Measurements from ENCODE around the gene FUT9. TPM values are rescaled to one million over a fixed set of nuclear protein-coding genes. Genes with fewer than 3 reads are reported as not detected.
"Not testable (repeated sequence)": the region's sequence is repeated elsewhere in the genome, so short reads cannot be mapped to it uniquely, and the experiment has no call there.

The FUT9 gene
- total and polyA plus RNA-seq, 4 donors, result under 0.01 TPM; not detected in 3

- no peak for DNase-seq
Observed at GRCh38 chr6:96246563-96246962, 230.8 kb downstream of the FUT9 start.

GRCh38 chr6:96249755-96250154 lies 234.0 kb downstream of the FUT9 start:
- intact Hi-C loops (cut with DNase I), result no loop called here

More at GRCh38 chr6:96246563-96246962, 230.8 kb downstream of the FUT9 start:
- H3K9me3 ChIP-seq (ENCODE audit: control insufficient read depth, low read length), result no peaks in the 10 kb centered on the region
- intact Hi-C loops (cut with DNase I), result no loop called here
- no peaks in the 10 kb centered on the region for H3K36me3 ChIP-seq (ENCODE audit: control insufficient read depth in 1 of 2, insufficient read depth in 2 of 2, low read length in 1 of 2)
- H3K27ac ChIP-seq (ENCODE audit: low read depth in 1 of 2, low read length in 2 of 2), result no peak overlapping the region
- ATAC-seq (ENCODE audit: low FRiP score), result no peak
- no peaks in the 10 kb centered on the region for H3K27me3 ChIP-seq (ENCODE audit: control insufficient read depth in 1 of 2, insufficient read depth in 2 of 2, low read length in 1 of 2)
- 23 to 34% methylated on average over 2 of the region's 2 CpGs for WGBS, 2 donors
- H3K4me1 ChIP-seq (ENCODE audit: control insufficient read depth in 1 of 2, insufficient read depth in 2 of 2, low read length in 2 of 2), result no peaks in the 10 kb centered on the region
- H3K4me3 ChIP-seq (ENCODE audit: low read length in 2 of 2), result no peak overlapping the region

GRCh38 chr6:96257751-96258150 lies 242.0 kb downstream of the FUT9 start:
- H3K4me3 ChIP-seq (ENCODE audit: low read length in 2 of 2), result no peak overlapping the region
- DNase-seq, result no peak
- intact Hi-C loops (cut with DNase I), result no loop called here
- H3K9me3 ChIP-seq (ENCODE audit: control insufficient read depth, low read length), result no peaks in the 10 kb centered on the region
- H3K4me1 ChIP-seq (ENCODE audit: control insufficient read depth in 1 of 2, insufficient read depth in 2 of 2, low read length in 2 of 2), result no peaks in the 10 kb centered on the region
- no peak for ATAC-seq (ENCODE audit: low FRiP score)
- no peaks in the 10 kb centered on the region for H3K27me3 ChIP-seq (ENCODE audit: control insufficient read depth in 1 of 2, insufficient read depth in 2 of 2, low read length in 1 of 2)
- H3K36me3 ChIP-seq (ENCODE audit: control insufficient read depth in 1 of 2, insufficient read depth in 2 of 2, low read length in 1 of 2), result no peaks in the 10 kb centered on the region
- WGBS, 2 donors, result 76 to 83% methylated on average over 1 of the region's 1 CpG
- H3K27ac ChIP-seq (ENCODE audit: low read depth in 1 of 2, low read length in 2 of 2), result no peak overlapping the region

More at GRCh38 chr6:96249755-96250154, 234.0 kb downstream of the FUT9 start:
- Histone ChIP-seq H3K36me3 (ENCODE audit: control insufficient read depth in 1 of 2, insufficient read depth in 2 of 2, low read length in 1 of 2) (no peaks in the 10 kb centered on the region), H3K27ac (ENCODE audit: low read depth in 1 of 2, low read length in 2 of 2) (no peak overlapping the region), H3K9me3 (ENCODE audit: control insufficient read depth, low read length) (no peaks in the 10 kb centered on the region), H3K4me1 (ENCODE audit: control insufficient read depth in 1 of 2, insufficient read depth in 2 of 2, low read length in 2 of 2) (no peaks in the 10 kb centered on the region), H3K4me3 (ENCODE audit: low read length in 2 of 2) (no peak overlapping the region), H3K27me3 (ENCODE audit: control insufficient read depth in 1 of 2, insufficient read depth in 2 of 2, low read length in 1 of 2) (no peaks in the 10 kb centered on the region)
- ATAC-seq (ENCODE audit: low FRiP score) (no peak), DNase-seq (no peak)
- 83 to 92% methylated on average over 1 of the region's 1 CpG for WGBS, 2 donors

- H3K9me3 ChIP-seq (ENCODE audit: control insufficient read depth, low read length); DNase-seq; H3K27me3 ChIP-seq (ENCODE audit: control insufficient read depth in 1 of 2, insufficient read depth in 2 of 2, low read length in 1 of 2); H3K4me1 ChIP-seq (ENCODE audit: control insufficient read depth in 1 of 2, insufficient read depth in 2 of 2, low read length in 2 of 2); ATAC-seq (ENCODE audit: low FRiP score); H3K27ac ChIP-seq (ENCODE audit: low read depth in 1 of 2, low read length in 2 of 2); H3K4me3 ChIP-seq (ENCODE audit: low read length in 2 of 2); intact Hi-C loops (cut with DNase I); H3K36me3 ChIP-seq (ENCODE audit: control insufficient read depth in 1 of 2, insufficient read depth in 2 of 2, low read length in 1 of 2): not testable (repeated sequence)
- 93 to 95% methylated on average over 35 to 37 of the region's 37 CpGs for WGBS, 2 donors
Observed at GRCh38 chr6:96260787-96261430, 245.1 kb downstream of the FUT9 start.
